Measurements from ENCODE around the gene CNNM4.
A peak's percentile ranks its signal among the peaks of the same experiment; 100 is the strongest.

Gene CNNM4

DNA sequence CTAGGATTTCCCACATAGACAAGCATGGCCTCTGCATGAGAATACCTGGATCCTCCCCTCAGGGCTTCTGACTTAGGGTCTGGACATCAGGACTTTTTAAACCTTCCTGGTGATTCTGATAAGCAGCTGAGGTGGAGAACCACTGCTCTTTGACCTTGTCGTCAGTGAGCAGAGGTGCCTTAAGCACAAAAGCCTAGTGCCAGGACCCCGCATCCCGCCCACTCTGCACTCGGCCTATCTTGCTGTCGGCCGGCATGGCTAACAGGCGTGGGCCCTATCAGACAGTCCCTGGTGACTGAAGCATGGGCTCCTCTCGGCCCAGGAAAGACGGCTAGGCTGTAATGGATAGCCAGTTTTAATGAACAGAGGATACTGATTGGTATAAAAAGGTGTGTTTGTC, 76.9 kb downstream of the CNNM4 start:
- DNase-seq, result no peak

DNA sequence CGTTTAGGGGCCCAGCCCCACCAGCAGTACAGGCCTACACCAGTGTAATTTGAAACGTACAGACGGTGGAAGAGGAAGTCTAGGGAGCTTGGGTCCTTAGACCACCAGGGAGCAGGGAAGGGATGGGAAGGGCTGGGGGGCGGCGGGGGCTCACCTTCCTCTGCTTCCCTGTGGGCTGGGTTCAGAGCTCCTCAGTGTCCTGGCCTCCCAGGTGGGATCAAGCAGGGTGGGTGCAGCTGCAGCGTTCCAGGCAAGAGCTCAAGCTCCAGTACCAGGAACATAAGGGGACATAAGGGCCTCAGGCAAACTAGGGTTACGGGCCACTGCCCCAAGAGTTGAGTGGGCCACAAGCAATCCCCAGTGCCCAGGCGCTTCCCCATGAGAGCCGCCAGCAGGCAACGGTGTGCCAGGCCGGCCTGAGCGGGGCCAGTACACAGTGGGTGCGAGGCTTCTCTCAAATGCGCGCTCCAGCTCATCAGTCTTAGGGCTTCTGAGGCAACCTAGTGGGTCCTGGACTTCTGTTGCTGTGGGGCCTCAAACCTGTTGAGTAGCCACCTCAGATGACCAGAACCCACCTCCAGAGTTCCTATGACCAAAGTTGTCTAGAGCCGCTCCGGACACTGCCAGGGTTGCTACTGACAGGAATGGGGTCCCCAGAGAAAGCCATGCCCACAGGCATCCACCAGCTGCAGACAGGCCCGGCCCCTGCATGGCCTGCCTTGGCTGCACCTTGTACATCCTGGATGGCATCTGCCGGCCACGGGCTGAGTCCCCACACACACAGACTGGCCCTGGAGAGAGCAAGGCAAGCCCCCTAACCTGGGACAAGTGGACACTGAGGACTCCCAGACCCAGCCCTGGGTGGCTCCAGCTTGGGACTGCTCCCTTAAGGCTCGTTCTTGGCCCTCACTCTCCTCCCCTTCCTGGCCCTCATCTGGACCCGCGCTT, 77.9 kb downstream of the CNNM4 start:
- no peak for DNase-seq

DNA sequence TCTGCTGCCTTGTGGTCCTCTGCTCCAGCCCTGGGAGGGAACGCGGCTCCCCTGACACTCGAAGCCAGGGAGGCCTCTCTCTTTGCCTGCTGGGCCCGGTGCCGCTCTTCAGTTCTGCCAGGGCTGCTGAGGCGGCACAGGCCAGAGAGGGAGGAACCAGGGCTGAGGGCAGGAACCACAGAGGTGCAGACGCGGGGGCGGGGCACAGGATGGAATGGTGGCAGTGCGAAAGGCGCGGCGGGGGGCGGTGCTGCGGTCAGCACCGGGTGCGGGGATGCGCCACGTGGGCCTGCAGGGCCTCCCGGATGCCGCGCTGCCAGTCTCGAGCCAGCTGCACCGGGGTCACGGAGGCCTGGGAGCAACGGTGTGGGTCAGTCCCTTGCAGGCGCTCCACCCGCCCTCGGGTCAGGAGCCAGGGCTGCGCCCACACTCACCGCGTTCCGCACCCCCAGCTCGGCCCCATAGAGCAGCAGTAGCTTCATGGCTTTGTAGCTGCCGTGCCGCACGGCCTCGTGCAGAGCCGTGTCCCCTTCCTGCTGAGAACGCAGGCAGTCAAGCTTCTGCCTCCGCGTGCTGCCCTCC, 78.7 kb downstream of the CNNM4 start:
- peak; percentile 78 for DNase-seq

DNA sequence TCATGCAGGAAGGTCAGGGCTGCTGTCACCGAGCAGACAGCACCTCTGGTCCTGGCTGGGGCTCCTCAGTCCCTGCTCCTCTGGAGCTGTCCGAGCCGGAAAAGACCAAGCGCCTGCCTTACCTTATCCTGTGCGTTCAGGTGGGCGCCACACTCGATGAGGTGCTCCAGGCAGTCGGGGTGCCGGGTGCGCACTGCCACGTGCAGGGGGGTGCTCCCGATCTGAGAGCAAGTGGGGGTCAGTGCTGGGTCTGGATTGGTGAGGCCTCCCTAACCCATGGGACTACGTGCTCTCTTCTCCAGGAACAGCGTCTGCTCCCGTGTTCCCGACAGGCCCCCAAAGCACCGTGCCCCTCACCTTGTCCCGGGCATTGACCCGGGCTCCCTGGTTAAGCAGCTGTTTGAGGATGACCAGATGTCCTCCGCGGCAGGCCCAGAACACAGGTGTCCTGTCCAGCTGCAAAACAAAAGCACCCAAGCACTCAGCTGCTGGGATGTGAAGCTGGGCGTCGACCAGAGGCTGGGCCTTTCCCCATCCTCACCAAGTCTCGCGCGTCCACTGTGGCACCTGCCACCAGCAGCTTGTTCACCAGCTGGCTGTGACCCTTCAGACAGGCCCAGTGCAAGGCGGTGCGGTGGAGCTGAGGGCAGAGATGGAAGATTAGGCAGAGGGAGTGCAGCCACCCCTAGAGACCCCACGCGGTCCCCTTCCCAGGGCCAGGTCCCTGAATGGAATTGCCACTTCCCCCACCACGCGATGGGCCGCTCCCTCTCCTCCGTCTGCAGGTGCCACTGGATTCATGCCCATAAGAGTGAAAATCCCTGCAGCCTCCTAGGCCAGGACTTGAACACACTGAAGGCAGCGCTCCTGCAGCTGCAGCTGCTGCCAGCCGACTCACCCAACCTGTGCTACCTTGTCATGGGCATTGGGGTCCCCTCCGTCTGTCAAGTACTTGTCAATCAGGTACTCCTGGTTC, 79.5 kb downstream of the CNNM4 start:
- DNase-seq, result no peak

DNA sequence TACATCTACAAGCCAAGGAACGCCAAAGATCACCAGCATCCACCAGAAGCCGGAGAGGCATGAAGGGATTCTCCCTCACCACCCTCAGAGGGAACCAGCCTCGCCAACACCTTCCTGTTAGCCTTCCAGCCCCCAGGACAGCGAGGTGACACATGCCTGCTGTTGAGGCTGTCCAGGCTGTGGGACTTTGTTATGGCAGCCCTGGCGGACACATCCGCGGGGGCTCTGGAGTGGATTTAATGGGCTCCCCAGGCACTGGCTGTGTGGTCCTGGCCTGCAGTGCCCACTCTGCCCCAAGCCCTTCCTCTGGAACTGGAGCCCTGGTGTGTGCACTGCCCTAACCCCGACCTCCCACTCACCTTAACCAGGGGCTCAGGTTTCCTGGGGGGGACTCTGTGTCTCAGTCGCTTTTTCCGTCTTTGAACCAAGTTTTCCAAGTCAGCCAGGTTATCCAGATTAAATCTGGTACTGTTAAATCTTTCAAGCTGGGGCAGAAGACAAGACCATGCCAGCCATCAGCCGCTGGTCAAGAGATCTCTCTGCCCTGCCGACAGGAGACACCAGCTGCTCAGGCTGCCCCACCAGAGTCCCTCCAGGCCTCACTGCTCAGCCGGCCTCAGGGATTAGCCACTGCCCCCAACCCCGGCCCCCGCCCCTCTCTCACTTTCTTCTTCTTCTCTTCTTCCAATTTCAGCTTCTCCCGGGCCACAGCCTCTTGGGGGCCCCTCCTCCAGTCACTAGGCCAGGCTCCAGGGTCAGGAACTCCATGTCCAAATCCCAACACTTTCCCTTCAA, 81.2 kb downstream of the CNNM4 start:
- no peak for DNase-seq

DNA sequence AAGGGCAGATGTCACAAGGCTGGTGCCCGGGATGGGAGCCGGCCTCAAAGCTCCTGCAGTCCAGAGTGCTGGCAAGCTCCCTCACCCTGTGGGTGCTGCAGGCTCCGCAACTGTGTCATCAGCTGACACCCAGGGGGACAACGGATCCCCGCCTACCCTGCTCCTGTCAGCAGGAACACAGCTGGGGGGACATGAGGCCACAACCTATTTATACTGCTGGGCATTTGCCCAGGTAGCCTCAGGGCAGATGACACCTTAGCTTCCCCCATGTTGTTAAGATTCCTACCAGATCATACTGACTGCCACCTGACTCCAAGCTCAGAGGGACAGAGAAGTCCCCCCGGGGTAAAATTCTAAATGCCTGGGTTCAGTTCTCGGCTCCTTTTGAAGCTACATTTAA, 81.9 kb downstream of the CNNM4 start:
- DNase-seq, result no peak

DNA sequence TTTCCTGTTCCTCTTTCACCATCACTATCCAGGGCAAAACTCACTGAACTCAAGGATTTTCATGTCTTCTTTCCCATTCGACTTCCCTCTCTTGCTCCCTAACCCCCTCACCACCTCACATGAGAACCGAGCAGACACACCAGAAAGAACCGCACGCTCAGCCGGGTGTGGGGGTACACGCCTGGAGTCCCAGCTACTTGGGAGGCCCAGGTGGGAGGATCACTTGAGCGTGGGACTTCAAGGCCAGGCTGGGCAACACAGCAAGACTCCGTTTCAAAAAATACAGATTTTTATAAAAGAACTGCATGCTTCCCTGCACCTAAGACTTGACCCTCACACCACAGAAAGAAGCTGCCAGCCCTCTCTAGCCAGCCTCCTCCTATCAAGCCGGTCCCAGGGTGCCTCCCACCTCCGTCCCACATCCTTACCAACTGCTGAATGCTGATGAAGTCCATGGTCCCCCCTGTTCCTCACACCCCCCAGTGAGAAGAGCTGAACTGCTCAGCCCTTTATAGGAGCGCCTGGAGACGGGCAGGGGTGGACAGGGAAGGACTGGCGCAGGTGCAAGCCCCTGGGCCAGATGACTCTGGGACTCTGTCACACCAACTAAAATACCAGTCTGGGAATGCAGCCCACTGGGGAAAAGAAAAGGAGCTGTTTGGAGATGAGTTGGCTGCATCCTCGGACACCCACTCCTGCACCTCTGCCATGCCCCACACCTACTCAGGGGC, 83.0 kb downstream of the CNNM4 start, which contains the start of gene ANKRD23:
ANKRD23 (minus strand) TSS at position 484 of the 731 bp plus-strand sequence; CDS start at position 455, 29 bp downstream.
- no peak for DNase-seq

DNA sequence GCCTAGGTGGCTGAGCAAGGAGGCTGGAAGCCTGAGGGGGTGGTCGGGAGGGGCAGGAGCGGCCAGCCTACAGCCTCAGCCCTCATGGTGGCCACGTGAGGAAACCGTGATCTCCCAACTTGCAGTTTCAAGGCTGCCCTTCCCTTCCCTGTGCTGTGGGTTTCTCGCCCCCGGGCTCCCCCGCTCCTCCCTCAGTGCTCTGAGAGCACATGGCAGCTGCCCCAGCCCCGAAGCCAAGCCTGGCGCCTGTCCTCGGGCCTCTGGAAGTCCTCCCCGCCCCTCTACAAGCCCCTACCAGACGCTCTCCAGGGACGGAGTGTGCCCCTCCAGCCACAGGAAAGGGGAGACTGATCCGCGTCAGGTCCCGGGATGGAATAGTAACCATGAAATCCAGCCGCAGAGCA, 83.7 kb downstream of the CNNM4 start:
- no peak for DNase-seq

DNA sequence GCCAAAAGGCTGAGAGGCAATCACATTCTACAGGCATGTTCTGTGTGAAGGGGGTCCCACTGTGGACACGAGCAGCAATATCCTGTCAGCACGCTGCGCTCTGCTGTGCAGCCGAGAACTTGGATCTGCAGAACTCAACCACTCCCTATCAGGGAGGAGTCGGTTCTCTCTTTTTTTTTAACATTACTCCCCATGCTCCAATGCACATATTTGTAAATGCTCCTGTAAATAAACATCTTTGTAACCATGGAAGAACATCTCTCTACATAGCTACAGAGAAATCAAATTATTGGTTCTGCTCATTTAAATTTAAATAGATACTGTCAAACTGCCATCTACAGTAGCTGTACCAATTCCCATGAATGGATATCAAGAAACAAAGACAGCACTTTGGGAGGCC, 86.1 kb downstream of the CNNM4 start:
- DNase-seq, result no peak

DNA sequence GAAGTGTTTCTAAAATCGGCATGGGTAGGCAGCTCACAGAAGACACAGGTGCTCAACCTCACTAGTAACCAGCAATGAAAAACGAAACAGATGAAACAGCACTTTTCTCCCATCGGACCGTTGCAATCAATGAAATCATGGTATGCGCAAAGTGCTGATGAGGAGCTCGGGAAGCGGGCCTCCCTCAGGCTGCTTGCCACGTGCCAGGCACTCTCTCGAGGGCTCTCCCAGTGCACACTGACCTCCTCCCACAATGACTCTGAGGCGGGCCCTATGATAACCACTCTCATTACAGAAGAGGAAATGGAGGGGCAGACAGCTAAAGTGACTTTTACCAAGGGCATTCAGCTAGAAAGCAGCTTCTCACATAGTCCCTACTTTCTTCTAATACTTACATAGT, 86.9 kb downstream of the CNNM4 start:
- no peak for DNase-seq

DNA sequence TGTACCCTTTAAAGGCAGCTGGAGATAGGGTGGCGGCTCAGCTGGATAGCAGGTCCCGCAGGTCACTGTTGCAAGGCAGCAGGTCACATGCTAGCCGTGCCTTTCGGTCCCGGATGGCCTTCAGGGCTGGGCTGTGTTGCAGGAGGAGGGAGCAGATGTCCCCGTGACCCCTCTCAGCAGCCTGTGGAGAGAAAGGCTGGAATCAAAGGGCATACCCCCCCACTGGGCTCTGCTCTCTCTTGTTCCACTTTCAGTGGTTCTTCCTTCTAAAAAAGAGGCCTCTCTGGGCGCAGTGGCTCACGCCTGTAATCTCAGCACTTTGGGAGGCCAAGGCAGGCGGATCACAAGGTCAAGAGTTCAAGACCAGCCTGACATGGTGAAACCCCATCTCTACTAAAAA, 87.6 kb downstream of the CNNM4 start:
- DNase-seq, result no peak

DNA sequence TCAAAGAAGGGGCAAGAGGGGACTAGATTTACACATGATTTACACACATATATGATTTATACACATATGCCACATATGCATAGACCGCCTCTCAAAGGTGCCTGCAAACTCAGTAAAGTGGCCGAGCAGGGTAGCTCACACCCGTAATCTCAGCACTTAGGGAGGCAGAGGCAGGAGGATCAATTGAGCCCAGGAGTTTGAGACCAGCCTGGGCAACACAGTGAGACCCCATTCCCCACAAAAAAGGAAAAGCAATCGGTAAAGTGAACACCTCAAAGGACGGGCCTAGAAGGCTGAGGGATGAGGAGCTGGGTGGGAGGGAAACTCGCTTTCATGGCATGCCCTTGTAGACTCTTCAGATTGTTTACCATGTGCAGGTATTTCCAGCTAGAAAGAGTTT, 92.0 kb downstream of the CNNM4 start:
- DNase-seq, result no peak

DNA sequence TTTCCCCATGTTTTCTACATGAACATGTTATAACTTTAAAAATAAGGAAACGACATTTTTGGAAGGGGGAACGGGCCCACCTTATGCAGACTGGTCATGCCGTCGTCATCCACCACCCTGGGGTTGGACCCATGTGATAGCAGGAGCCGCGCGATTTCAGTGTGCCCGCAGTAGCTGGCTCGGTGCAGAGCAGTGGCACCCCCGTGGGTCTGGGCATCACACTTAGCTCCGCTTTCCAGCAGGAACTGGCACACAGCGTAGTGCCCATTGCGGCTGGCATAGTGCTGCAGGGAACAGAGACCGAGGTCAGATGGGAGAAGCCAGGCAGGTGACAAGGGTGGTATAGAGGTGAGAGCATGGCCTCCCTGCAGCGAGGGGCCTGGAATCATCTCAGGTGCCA, 92.6 kb downstream of the CNNM4 start:
- DNase-seq, result no peak

DNA sequence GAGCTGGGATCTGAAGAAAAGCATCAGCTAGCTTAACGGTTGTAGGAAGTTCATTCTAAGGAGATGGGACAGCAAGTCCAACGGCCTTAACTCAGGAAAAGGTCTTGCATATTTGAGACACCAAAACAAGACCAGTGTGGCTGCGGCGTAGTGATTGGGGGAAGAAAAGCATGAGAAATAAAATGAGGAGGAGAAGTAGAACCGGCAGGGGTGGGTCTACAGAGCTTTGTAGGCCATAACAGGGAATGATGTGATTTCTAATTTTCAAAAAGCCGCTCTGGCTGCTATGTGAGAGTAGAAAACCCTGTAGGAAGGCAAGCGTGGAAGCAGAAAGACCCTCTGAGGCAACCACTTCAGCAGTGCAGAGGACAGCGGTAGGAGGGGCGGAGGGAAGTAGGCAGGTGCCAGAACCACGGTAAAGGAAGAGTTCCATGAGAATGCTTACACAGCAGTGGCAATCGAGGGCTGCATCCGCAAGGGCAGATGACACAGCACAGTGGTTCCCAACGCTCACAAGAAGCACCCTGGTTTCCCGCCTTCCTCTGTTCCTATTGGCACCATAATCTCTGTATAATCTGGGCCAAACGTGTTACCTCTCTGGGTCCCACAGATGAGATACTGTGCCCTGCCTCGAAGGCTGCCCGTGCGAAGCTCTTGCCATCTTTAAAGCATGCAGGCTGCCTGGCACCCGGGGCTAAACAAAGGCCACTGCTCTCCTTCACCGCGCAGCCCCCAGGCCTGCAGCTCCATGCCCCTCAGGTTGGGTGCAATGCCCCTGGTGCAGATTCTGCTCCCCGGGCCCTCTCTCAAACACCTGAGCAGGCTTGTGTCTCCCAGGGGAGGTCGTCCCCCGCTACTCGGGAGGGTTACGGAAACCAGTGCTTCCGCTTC, 96.3 kb downstream of the CNNM4 start:
- peak; percentile 38 for DNase-seq

DNA sequence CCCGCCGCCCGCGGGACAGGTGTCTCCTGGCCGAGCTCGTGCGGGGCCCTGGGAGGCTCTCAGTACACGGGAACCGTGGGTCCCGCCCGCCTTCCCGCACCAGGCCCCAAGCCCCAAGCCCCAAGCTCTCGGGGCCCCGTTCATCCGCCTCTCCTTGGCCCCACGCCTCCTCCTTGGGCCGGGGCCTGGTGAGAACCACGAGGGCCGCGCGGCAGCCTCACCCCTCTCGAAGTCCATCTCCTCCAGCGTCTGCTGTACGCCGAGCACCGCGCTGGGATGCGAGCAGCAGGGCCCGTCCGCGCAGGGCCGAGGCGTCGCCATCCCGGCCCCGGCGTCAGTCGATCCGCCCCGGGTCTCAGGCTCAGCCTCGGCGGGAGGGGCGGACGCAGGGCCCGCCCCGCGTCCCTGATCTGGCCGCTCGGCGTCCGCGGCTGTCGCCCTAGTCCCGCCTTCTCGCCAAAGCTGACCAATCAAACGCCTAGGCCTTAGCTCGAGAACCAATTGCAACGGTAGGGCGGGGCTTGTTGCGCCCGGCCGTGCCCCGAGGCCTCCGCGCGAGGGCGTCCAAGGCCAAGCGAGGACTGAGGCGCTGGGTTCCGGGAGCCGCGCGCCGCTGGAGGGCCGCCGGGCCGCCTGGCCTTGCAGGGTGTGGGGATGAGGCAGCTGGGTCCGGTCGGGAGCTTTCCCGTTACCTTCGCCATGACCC, 97.1 kb downstream of the CNNM4 start, which contains the start of gene ANKRD39:
ANKRD39 (minus strand) TSS at position 350 of the 706 bp plus-strand sequence; CDS start at position 321, 29 bp downstream.
- DNase-seq, result peak; percentile 97

DNA sequence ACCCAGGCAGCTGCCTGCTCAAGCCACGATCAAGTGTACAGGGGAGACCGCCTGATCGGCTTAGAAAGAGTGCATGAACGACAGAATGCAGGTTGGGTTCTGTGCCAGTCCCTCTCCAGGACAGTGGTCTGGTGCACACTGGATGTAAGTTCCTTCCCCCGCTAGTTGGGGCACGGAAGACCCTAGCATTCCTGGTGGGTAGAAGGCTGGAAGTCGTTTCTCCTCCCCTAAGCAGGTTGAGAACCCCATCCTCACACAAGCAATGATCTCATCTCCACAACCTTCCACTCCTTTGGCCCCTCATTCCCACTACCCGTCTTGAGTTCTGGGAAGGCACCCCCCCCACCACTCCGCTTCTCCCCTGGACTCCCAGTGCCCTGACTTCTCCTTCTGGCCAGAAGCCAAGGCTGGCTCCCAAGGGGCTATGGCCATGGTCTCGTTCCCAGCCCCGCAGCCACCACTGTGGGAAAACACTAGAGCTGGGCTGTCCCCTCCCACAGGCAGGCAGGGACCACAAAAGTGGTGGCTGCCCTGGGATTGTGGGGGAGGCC, 98.5 kb downstream of the CNNM4 start:
- no peak for DNase-seq

DNA sequence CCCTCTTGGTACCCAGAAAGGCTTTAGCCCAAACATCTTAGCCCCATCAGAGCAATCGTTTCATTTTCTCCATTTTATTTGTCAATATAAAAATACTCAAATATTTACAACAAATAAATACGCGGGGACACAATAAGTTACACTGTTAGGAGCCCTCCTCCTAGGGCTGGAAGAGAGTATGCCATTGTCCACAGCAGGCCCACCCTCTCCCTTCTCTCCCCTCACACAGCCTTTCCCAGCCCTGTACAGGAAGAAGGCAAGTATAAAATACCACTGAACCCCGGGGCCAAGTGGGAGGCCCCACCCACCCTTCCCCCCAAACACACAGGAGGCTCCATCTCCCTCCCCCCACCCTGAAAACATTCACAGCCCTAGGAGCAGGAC, 99.0 kb downstream of the CNNM4 start:
- DNase-seq, result no peak

DNA sequence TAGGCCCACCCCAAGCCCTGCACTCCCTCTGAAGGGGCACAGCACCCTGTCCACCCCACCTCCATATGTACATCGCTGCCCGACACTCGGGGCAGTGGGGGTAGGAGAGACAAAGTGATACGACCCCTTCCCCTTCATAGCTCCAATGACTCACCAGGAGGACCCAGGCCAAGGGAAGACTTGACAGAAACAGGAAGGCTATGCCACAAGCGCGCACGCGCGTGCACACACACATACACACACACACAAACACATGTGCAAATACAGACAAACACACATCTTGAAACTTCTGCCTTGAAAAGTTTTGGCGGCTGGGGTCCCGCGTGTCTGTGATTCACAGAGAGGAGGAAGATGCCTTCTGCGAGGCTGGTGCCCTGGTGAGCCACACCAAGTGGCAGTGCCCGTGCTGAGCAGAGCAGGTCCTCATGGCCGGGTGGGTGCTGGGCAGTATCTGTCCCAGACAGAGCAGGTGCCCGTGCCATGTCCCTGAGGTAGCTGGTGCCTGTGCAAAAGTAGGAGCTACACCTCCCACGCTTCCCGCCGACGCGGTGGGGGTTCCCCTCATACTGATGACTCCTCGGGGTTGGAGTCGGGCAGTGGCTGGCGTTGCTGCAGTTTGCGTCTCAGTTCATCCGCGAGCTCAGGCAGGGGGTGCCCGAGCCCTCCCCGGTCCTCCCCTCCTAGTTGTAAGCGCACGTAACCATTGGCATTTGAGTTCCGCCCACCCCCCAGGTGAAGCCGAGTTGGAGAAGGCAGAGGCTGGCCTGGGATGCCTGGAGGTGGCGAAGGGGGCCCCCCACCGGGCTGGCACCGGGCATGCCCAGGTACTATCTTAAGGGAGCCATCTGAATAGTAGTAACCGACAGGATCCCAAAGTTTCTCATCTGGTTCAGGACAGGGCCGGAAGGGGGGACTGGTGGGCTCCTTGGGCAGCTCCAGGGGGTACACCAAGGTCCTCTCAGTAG, 99.6 kb downstream of the CNNM4 start:
- DNase-seq, result no peak

Measured in CD4-positive, alpha-beta T cell treated with Interleukin-15 for 1 hour (primary cell).